GM12875 (cell line): ENCODE data around the gene FOXP3.

Experiments
- H3K4me3 ChIP-seq: one replicate; pipeline ENCODE4 v1.5.1; 2011; ENCODE audit warnings: low read depth, low read length, control low read depth
- TF ChIP-seq, protein P1 (sequence below): IDR thresholded peaks from 2 replicates; pipeline ENCODE4 v1.5.1; 2011; ENCODE audit warnings: low read depth, mild to moderate bottlenecking, control low read depth, inconsistent platforms, low read length, moderate library complexity, borderline replicate concordance; ENCODE audit not compliant: insufficient read depth

The FOXP3 gene

DNA sequence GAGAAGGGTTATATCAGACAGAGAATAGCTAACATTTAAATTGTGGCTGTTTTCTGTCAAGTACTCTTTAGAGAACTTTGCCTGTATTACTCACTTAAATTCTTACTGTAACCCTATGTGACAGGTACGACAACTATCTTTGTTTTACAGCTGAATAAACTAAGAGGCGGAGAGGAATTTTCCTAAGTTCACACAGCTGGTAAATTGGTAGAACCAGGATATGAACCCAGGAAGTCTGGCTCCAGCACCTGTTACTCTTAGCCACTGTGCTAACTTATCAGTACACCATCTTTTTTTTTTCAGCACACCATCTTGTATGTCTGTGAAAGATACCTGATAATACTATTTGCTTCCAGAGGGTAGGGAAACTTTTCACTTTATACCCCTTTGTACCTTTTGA is 62.5 kb downstream of the FOXP3 start:
- TF ChIP-seq, protein P1, sequence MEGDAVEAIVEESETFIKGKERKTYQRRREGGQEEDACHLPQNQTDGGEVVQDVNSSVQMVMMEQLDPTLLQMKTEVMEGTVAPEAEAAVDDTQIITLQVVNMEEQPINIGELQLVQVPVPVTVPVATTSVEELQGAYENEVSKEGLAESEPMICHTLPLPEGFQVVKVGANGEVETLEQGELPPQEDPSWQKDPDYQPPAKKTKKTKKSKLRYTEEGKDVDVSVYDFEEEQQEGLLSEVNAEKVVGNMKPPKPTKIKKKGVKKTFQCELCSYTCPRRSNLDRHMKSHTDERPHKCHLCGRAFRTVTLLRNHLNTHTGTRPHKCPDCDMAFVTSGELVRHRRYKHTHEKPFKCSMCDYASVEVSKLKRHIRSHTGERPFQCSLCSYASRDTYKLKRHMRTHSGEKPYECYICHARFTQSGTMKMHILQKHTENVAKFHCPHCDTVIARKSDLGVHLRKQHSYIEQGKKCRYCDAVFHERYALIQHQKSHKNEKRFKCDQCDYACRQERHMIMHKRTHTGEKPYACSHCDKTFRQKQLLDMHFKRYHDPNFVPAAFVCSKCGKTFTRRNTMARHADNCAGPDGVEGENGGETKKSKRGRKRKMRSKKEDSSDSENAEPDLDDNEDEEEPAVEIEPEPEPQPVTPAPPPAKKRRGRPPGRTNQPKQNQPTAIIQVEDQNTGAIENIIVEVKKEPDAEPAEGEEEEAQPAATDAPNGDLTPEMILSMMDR: no peak
- H3K4me3 ChIP-seq: no peak overlapping the region
